HG02610 (cell line): Measurements from ENCODE around the gene SELENOP.

Experiments
- ATAC-seq: cut with Tn5 transposase; IDR thresholded peaks from one replicate; pipeline ENCODE4 v1.9.1; 2021; ENCODE audit warnings: mild to moderate bottlenecking, moderate library complexity; ENCODE audit not compliant: unreplicated experiment

The SELENOP gene

GRCh38 chr5:42799241-42799608 lies 12.5 kb downstream of the SELENOP start:
- no peak for ATAC-seq

DNA sequence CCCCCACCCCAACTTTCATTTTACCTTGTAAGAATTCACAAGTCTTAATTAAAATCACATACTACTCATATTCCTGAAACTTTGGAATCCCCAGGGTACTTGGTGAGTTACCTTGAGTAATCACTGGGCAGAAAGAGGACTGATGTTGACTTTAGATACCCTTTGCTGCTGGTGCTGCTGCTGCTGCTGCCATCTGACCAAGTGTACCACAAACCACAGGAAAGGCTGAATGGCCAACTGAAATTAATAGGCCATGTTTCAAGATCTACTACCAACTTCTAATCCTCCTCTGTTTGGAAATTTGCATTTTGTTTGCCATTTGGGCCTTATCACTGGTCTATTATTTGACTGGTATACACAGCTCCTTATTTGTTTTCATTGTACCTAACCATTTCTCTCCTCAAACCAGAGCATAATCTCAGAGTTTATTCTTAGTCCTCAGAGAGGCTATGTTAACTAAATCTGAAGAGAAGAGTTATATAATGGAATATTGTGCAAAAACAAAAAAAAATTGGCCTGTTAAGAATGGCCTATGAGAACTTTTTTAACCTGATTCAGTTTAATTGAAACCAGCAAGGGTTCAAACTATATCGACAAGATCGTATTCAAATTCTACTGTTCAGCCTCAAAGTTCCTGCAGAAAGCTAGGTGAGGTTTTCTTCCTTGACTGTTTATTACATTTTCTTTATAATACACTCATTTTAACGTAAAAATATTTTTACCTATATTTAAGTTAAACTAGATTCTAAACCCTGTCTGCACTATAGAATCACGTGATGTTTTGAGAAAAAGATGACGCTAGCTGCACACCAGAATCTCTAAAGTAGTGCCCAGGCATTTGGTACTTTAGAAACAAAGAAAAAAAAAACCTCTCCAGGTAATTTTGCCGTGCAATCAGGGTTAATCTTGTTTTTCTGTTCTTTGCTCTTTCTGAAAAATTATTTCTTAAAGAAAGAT lies 13.1 kb downstream of the SELENOP start:
- no peak for ATAC-seq

- ATAC-seq = no peak
These were observed 20.5 kb downstream of the SELENOP start for GRCh38 chr5:42791151-42791550.

DNA sequence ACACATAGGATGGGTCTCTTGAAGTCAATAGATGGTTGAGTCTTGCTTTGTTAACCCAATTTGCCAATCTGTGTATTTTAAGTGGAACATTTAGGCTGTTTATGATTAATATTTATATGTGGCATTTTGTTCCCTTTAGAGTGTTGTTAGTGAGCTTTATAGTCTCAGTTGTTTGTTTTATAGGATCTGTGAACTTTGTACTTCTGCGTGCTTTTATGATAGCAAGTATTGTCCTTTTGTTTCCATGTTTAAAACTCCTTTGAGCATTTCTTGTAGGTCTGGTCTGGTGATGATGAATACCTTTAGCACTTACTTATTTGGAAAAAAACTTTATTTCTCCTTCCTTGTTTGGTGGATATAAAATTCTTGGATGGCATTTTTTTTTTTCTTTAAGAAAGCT lies 23.8 kb downstream of the SELENOP start:
- ATAC-seq = no peak

- no peak for ATAC-seq
These were observed 24.6 kb downstream of the SELENOP start for GRCh38 chr5:42787073-42787472.

DNA sequence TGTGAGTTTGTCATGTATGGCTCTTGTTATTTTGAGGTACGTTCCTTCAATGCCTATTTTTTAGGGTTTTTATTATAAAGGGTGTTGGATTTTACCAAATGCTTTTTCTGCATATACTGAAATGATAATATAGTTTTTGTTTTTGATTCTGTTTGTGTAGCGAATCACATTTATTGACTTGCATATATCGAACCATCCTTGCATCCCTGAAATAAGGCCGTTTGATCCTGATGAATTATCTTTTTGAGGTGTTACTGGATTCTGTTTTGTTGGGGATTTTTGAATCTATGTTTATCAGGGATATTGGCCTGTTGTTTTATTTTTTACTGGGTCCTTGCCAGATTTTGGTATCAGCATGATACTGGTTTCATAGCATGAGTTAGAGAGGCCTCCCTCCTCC lies 25.9 kb downstream of the SELENOP start:
- no peak for ATAC-seq

DNA sequence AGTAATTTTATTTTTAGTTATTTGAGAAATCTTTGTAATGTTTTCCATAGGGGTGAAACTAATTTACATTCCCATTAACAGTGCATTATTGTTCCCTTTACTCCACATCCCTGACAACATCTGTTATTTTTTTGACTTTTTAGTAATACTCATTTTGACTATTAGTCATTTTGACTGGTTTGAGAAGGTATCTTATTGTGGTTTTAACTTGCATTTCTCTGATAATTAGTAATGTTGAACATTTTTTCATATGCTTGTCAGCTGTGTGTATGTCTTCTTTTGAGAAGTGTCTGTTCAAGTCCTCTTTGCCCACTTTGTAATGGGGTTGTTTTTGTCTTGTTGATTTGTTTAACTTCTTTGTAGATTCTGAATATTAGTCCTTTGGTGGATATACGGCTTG lies 27.6 kb downstream of the SELENOP start:
- ATAC-seq = no peak

GRCh38 chr5:42781584-42781983 lies 30.1 kb downstream of the SELENOP start:
- ATAC-seq = no peak

GRCh38 chr5:42779083-42779482 lies 32.6 kb downstream of the SELENOP start:
- peak; percentile 90 for ATAC-seq

DNA sequence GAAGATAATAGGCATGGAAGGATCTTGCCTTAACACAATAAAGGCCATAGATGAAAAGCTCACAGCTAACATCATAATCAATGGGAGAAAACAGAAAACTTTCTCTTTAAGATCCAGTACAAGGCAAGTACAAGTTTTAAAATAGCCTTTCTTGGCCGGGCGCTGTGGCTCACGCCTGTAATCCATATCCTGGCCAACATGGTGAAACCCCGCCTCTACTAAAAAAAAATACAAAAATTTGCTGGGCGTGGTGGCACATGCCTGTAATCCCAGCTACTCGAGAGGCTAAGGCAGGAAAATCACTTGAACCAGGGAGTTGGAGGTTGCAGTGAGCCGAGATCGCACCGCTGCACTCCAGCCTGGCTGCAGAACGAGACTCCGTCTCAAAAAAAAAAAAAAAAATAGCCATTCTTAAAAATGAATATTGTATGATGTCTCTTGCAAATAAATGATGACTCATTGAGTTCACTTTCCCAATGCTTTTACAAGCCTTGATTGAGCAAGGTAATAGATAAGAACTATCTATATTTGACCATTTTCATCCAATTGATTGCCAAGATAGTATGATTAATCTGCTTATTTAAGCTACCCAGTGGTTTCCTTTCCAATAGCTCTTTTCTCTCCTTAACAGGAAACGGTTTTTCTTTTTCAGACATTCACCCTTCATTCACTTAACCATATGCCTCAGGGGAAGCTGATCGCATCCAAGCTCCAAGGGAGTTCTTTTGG lies 39.3 kb downstream of the SELENOP start:
- ATAC-seq = no peak

- no peak for ATAC-seq
These were observed 41.7 kb downstream of the SELENOP start for GRCh38 chr5:42770003-42770402.

- no peak for ATAC-seq
These were observed 43.6 kb downstream of the SELENOP start for GRCh38 chr5:42768106-42768504.

- ATAC-seq = no peak
These were observed 44.1 kb downstream of the SELENOP start for GRCh38 chr5:42767491-42768105.

GRCh38 chr5:42761791-42762190 lies 49.9 kb downstream of the SELENOP start:
- ATAC-seq = no peak

- ATAC-seq = no peak
These were observed 51.3 kb downstream of the SELENOP start for GRCh38 chr5:42760426-42760825.

DNA sequence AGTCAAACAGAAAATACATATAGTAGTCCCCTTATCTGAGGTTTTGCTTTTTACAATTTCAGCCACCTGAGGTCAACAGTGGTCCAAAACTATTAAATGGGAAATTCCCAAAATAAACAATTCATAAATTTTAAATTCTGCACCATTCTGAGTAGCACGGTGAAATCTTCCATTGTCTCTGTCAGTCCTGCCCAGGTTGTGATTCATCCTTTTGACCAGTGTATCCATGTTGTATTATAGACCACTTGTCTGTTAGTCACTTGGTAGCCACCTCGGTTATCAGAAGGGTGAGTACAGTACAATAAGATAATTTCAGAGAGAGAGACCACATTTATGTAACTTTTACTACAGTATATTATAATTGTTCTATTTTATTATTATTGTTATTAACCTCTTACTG lies 52.2 kb downstream of the SELENOP start:
- ATAC-seq = no peak

- ATAC-seq = peak; percentile 95
These were observed 54.8 kb downstream of the SELENOP start, which contains the start of gene CCDC152 for GRCh38 chr5:42756606-42757601. Gene CCDC152, plus strand, starts transcription at chr5:42756818. Its CDS starts 2,304 bp downstream, at chr5:42759122.

GRCh38 chr5:42753099-42753498 lies 58.6 kb downstream of the SELENOP start:
- ATAC-seq = no peak

DNA sequence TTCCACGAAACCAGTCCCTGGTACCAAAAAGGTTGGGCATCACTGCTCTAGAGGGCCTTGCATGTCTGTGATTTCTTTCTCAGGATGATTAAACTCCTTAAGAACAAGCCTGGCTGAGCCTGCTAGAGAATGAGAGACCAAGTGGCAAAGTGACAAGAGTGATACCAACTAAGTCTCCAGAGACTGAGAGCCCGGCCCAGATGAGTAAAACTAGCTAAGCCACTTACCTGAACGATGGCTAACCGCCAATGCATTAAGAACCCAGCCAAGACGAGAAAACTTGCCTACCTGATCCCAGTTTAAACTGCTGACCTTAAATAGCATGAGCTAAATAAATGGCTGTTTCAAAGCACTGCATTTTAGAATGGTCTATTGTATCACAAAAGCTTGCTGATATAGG lies 60.6 kb downstream of the SELENOP start:
- no peak for ATAC-seq

DNA sequence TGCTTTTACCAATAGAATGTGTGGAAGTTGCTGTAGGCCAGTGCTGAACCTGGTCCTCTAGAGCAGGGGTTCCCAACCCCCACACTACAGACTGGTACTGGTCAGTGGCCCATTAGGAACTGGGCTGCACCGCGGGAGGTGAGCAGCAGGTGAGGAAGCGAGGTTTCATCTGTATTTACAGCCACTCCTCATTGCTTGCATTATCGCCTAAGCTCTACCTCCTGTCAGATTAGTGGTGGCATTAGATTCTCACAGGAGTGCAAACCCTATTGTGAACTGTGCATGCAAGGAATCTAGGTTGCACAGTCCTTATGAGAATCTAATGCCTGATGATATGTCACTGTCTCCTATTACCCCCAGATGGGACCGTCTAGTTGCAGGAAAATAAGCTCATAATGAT lies 61.2 kb downstream of the SELENOP start:
- no peak for ATAC-seq
